ENCODE data around the gene PARP8.

PARP8 gene

GRCh38 chr5:50822046-50822445 is 155.6 kb downstream of the PARP8 start:
- TF ChIP-seq CTCF (conservative IDR thresholded peaks at IDR 0.05; ENCODE audit: low read depth, low read length) = no peak
- H3K4me3 ChIP-seq (ENCODE audit: low read length) = no peak overlapping the region
- DNase-seq (ENCODE audit: low read depth) = no peak

- no peak for TF ChIP-seq CTCF (conservative IDR thresholded peaks at IDR 0.05; ENCODE audit: low read depth, low read length)
- no peak for DNase-seq (ENCODE audit: low read depth)
- H3K4me3 ChIP-seq (ENCODE audit: low read length) = no peak overlapping the region
These were observed 156.3 kb downstream of the PARP8 start for GRCh38 chr5:50822761-50823160.

GRCh38 chr5:50823568-50823967 is 157.1 kb downstream of the PARP8 start:
- TF ChIP-seq CTCF (conservative IDR thresholded peaks at IDR 0.05; ENCODE audit: low read depth, low read length) = no peak
- DNase-seq (ENCODE audit: low read depth) = no peak
- no peak overlapping the region for H3K4me3 ChIP-seq (ENCODE audit: low read length)

GRCh38 chr5:50824109-50824508 is 157.7 kb downstream of the PARP8 start:
- TF ChIP-seq CTCF (conservative IDR thresholded peaks at IDR 0.05; ENCODE audit: low read depth, low read length) = no peak
- no peak overlapping the region for H3K4me3 ChIP-seq (ENCODE audit: low read length)
- no peak for DNase-seq (ENCODE audit: low read depth)

GRCh38 chr5:50827516-50828247 is 161.2 kb downstream of the PARP8 start:
- H3K4me3 ChIP-seq (ENCODE audit: low read length) = no peak overlapping the region
- no peak for DNase-seq (ENCODE audit: low read depth)
- no peak for TF ChIP-seq CTCF (conservative IDR thresholded peaks at IDR 0.05; ENCODE audit: low read depth, low read length)

- H3K4me3 ChIP-seq (ENCODE audit: low read length) = no peak overlapping the region
- no peak for TF ChIP-seq CTCF (conservative IDR thresholded peaks at IDR 0.05; ENCODE audit: low read depth, low read length)
- DNase-seq (ENCODE audit: low read depth) = no peak
These were observed 162.6 kb downstream of the PARP8 start for GRCh38 chr5:50829023-50829422.

- no peak for TF ChIP-seq CTCF (conservative IDR thresholded peaks at IDR 0.05; ENCODE audit: low read depth, low read length)
- no peak for DNase-seq (ENCODE audit: low read depth)
- H3K4me3 ChIP-seq (ENCODE audit: low read length) = no peak overlapping the region
These were observed 166.3 kb downstream of the PARP8 start for GRCh38 chr5:50832657-50833284.

Measured in retinal pigment epithelial cell (primary cell).